T1000 (cell line): ENCODE measurements around the gene AIFM2.
"Not testable (repeated sequence)": the region's sequence is repeated elsewhere in the genome, so short reads cannot be mapped to it uniquely, and the experiment has no call there.

ENCODE experiments used
- DNase-seq: peaks from one replicate; lab custom pipeline; 2025; ENCODE audit warnings: mixed read lengths; lab: John Stamatoyannopoulos, UW

AIFM2 gene

GRCh38 chr10:70090951-70091350 lies 41.7 kb downstream of the AIFM2 start:
- no peak for DNase-seq

GRCh38 chr10:70090013-70090412 lies 42.6 kb downstream of the AIFM2 start:
- DNase-seq = no peak

- DNase-seq = no peak
Observed at GRCh38 chr10:70088308-70088698, 44.3 kb downstream of the AIFM2 start.

- DNase-seq = no peak
Observed at GRCh38 chr10:70087616-70088307, 44.9 kb downstream of the AIFM2 start.

- no peak for DNase-seq
Observed at GRCh38 chr10:70085975-70086613, 46.5 kb downstream of the AIFM2 start.

GRCh38 chr10:70084189-70084588 lies 48.4 kb downstream of the AIFM2 start:
- no peak for DNase-seq

GRCh38 chr10:70080789-70081188 lies 51.8 kb downstream of the AIFM2 start:
- not testable (repeated sequence) for DNase-seq

GRCh38 chr10:70078937-70079336 lies 53.7 kb downstream of the AIFM2 start:
- no peak for DNase-seq

- no peak for DNase-seq
Observed at GRCh38 chr10:70078329-70078728, 54.3 kb downstream of the AIFM2 start.

- DNase-seq = no peak
Observed at GRCh38 chr10:70074971-70075370, 57.7 kb downstream of the AIFM2 start.

GRCh38 chr10:70074165-70074564 lies 58.5 kb downstream of the AIFM2 start:
- no peak for DNase-seq

GRCh38 chr10:70070834-70071233 lies 61.8 kb downstream of the AIFM2 start:
- DNase-seq = no peak

GRCh38 chr10:70069346-70069745 lies 63.3 kb downstream of the AIFM2 start:
- DNase-seq = no peak

- DNase-seq = no peak
Observed at GRCh38 chr10:70068925-70069324, 63.7 kb downstream of the AIFM2 start.

GRCh38 chr10:70067586-70067985 lies 65.0 kb downstream of the AIFM2 start:
- no peak for DNase-seq

- DNase-seq = no peak
Observed at GRCh38 chr10:70066190-70066589, 66.4 kb downstream of the AIFM2 start.

GRCh38 chr10:70064486-70064885 lies 68.1 kb downstream of the AIFM2 start:
- DNase-seq = no peak

GRCh38 chr10:70063418-70064098 lies 69.1 kb downstream of the AIFM2 start:
- no peak for DNase-seq
